HG03103 (cell line): ENCODE measurements around the gene OXSM.

Experiments
- ATAC-seq: cut with Tn5 transposase; IDR thresholded peaks from one replicate; pipeline ENCODE4 v1.9.1; 2021; ENCODE audit warnings: low read depth; ENCODE audit not compliant: unreplicated experiment

OXSM gene

GRCh38 chr3:25789596-25790556 lies at the start of gene OXSM:
TSS of gene OXSM (plus strand) at chr3:25790090. CDS start at chr3:25791021, 931 bp downstream.
- peak; percentile 91 for ATAC-seq

GRCh38 chr3:25744470-25744869 lies 45.4 kb upstream of the OXSM start:
- ATAC-seq = no peak

- no peak for ATAC-seq
Observed at GRCh38 chr3:25747033-25747432, 42.9 kb upstream of the OXSM start.

- ATAC-seq = no peak
Observed at GRCh38 chr3:25748189-25748588, 41.7 kb upstream of the OXSM start.

GRCh38 chr3:25749031-25749581 lies 40.8 kb upstream of the OXSM start:
- no peak for ATAC-seq

GRCh38 chr3:25751048-25751447 lies 38.8 kb upstream of the OXSM start:
- ATAC-seq = no peak

- no peak for ATAC-seq
Observed at GRCh38 chr3:25751725-25752124, 38.2 kb upstream of the OXSM start.

- peak; percentile 87 for ATAC-seq
Observed at GRCh38 chr3:25768851-25769250, 21.0 kb upstream of the OXSM start.

- no peak for ATAC-seq
Observed at GRCh38 chr3:25775936-25776335, 14.0 kb upstream of the OXSM start.

GRCh38 chr3:25780618-25781017 lies 9.3 kb upstream of the OXSM start:
- ATAC-seq = no peak

GRCh38 chr3:25781145-25781757 lies 8.6 kb upstream of the OXSM start:
- no peak for ATAC-seq

GRCh38 chr3:25781758-25782594 lies 7.9 kb upstream of the OXSM start:
- peak; percentile 60 for ATAC-seq

GRCh38 chr3:25782636-25782937 lies 7.3 kb upstream of the OXSM start:
- no peak for ATAC-seq

GRCh38 chr3:25782938-25783660 lies 6.8 kb upstream of the OXSM start, which contains the start of gene NGLY1:
TSS of gene NGLY1 (minus strand) at chr3:25783443. CDS start at chr3:25783390, 53 bp downstream.
- peak; percentile 59 for ATAC-seq

GRCh38 chr3:25783661-25784512 lies 6.0 kb upstream of the OXSM start:
- peak; percentile 22 for ATAC-seq

- ATAC-seq = no peak
Observed at GRCh38 chr3:25784971-25785370, 4.9 kb upstream of the OXSM start.

- no peak for ATAC-seq
Observed at GRCh38 chr3:25785826-25786225, 4.1 kb upstream of the OXSM start.

- ATAC-seq = no peak
Observed at GRCh38 chr3:25787689-25788088, 2.2 kb upstream of the OXSM start.

GRCh38 chr3:25789209-25789595 lies 688 bp upstream of the OXSM start:
- no peak for ATAC-seq
